Naive thymus-derived CD4-positive, alpha-beta T cell (primary cell): Measurements from ENCODE around the gene TRAPPC3. TPM values are rescaled to one million over a fixed set of nuclear protein-coding genes. Genes with fewer than 3 reads are reported as not detected.

ENCODE experiments used
- ATAC-seq: fragments of 150-1000 bp; cut with Tn5 transposase; 2 replicates; pipeline ENCODE4 v1.10.0; 2021; ENCODE audit warnings: mild to moderate bottlenecking, moderate library complexity
- CTCF ChIA-PET: fragments of 350-600 bp; sonication (Branson Sonifier 250); formaldehyde crosslinking; loops from one replicate; lab custom pipeline; 2021; ENCODE audit warnings: antibody characterized with exemption; lab: Charles Lee
- POLR2A ChIA-PET: fragments of 350-600 bp; sonication (Branson Sonifier 250); formaldehyde crosslinking; loops from one replicate; lab custom pipeline; 2021; ENCODE audit warnings: antibody characterized with exemption, inconsistent platforms; lab: Charles Lee
- DNase-seq, 9 donors: peaks; one replicate each; pipeline versions ENCODE4 v3.0.0 to v3.0.0-alpha.2; 2020 to 2022; ENCODE audit warnings: mixed read lengths in 1 of 9
- H3K27ac ChIP-seq: one replicate; pipeline ENCODE4 v1.7.0; 2013; ENCODE audit warnings: mild to moderate bottlenecking, low read depth, low read length, moderate library complexity
- H3K27me3 ChIP-seq, 2 donors: one replicate each; pipeline ENCODE4 v1.7.0; 2013; ENCODE audit warnings: low read length in 2 of 2, mild to moderate bottlenecking in 2 of 2, moderate library complexity in 2 of 2; ENCODE audit not compliant: control insufficient read depth in 2 of 2, insufficient read depth in 2 of 2
- H3K36me3 ChIP-seq, 3 experiments: 1 replicate in 2 of 3; 2 replicates in 1 of 3; pipeline ENCODE4 v1.7.0; 2013; ENCODE audit warnings: low read length in 3 of 3, mild to moderate bottlenecking in 3 of 3, moderate library complexity in 1 of 3; ENCODE audit not compliant: insufficient read depth in 3 of 3, control insufficient read depth in 2 of 3
- H3K4me1 ChIP-seq, 2 donors: one replicate each; pipeline ENCODE4 v1.7.0; 2013; ENCODE audit warnings: low read length in 2 of 2, mild to moderate bottlenecking in 2 of 2, moderate library complexity in 1 of 2; ENCODE audit not compliant: control insufficient read depth in 2 of 2, insufficient read depth in 2 of 2
- H3K4me3 ChIP-seq: 2 replicates; pipeline ENCODE4 v1.7.0; 2013; ENCODE audit warnings: mild to moderate bottlenecking, low read length
- H3K9me3 ChIP-seq, 3 experiments: 1 replicate in 2 of 3; 2 replicates in 1 of 3; pipeline ENCODE4 v1.7.0; 2013; ENCODE audit warnings: low read length in 3 of 3; ENCODE audit not compliant: control insufficient read depth in 2 of 3
- H3K27ac Mint-ChIP-seq, 9 donors: one replicate each; pipeline ENCODE4 v1.8.0; 2020 to 2022; ENCODE audit warnings: mixed read lengths in 9 of 9, mild to moderate bottlenecking in 8 of 9, moderate library complexity in 5 of 9, inconsistent platforms in 2 of 9
- H3K27me3 Mint-ChIP-seq, 5 donors: one replicate each; pipeline ENCODE4 v1.8.0; 2021 to 2022; ENCODE audit warnings: mixed read lengths in 5 of 5, mild to moderate bottlenecking in 1 of 5
- H3K36me3 Mint-ChIP-seq, 5 donors: one replicate each; pipeline ENCODE4 v1.8.0; 2020 to 2022; ENCODE audit warnings: mixed read lengths in 5 of 5, mild to moderate bottlenecking in 3 of 5, inconsistent platforms in 1 of 5
- H3K4me1 Mint-ChIP-seq, 7 donors: one replicate each; pipeline ENCODE4 v1.8.0; 2020 to 2022; ENCODE audit warnings: mixed read lengths in 7 of 7, mild to moderate bottlenecking in 3 of 7, inconsistent platforms in 1 of 7
- H3K4me3 Mint-ChIP-seq, 10 donors: one replicate each; pipeline ENCODE4 v1.8.0; 2020 to 2022; ENCODE audit warnings: mild to moderate bottlenecking in 10 of 10, mixed read lengths in 10 of 10, moderate library complexity in 6 of 10, inconsistent platforms in 2 of 10
- H3K9me3 Mint-ChIP-seq, 11 donors: one replicate each; pipeline ENCODE4 v1.8.0; 2020 to 2022; ENCODE audit warnings: mixed read lengths in 11 of 11, mild to moderate bottlenecking in 4 of 11, inconsistent platforms in 1 of 11, moderate library complexity in 1 of 11
- intact Hi-C, 2 donors: fragments of 100-400 bp; cut with micrococcal nuclease; formaldehyde crosslinking; loops; one replicate each; pipeline ENCODE4 v1.15.1; 2023
- polyA plus RNA-seq, 2 donors: library from polyadenylated mRNA; unstranded; fragments of 300-500 nt; fragmentation: Illumina TruSeq; gene quantifications; one replicate each; pipeline ENCODE4 v1.2.3, GENCODE V29; 2021
- total RNA-seq, 6 experiments: library from RNA in 5 of 6; stranded (reverse) in 5 of 6; gene quantifications; 1 replicate in 5 of 6; 2 replicates in 1 of 6; pipeline ENCODE4 v1.2.3 and lab custom pipeline; 2021 to 2026

Gene TRAPPC3
- total and polyA plus RNA-seq, 7 experiments from 2014 or later = 32.1 to 110 (median 49.0) TPM

GRCh38 chr1:36091698-36092097, 57.6 kb downstream of the TRAPPC3 start:
- POLR2A ChIA-PET = no interaction called here
- peak overlapping the region in 5 of 10 donors; percentile 17 to 81 (median 60) for H3K4me3 Mint-ChIP-seq
- no peak overlapping the region for H3K4me3 ChIP-seq
- H3K36me3 Mint-ChIP-seq = peaks cover 0 to 29% (median 0%) of the 10 kb centered on the region in 5 donors
- no peaks in the 10 kb centered on the region for H3K9me3 ChIP-seq
- no peak for ATAC-seq
- CTCF ChIA-PET = interaction anchor here (1.0 to 1.7 kb wide), 2 partner anchors 48 to 57 kb away, joined by 3 read pairs; partner anchors contain the start of gene TRAPPC3
- H3K36me3 ChIP-seq = peaks cover 0 to 64% (median 4%) of the 10 kb centered on the region in 3 experiments
- H3K27ac Mint-ChIP-seq = peak overlapping the region in 3 of 9 donors; percentile 22 to 77 (median 61)
- H3K4me1 Mint-ChIP-seq = peaks cover 12 to 30% (median 21%) of the 10 kb centered on the region in 7 donors
- no peak for DNase-seq
- H3K27me3 Mint-ChIP-seq = peaks cover 0 to 6% (median 0%) of the 10 kb centered on the region in 5 donors
- peaks cover 0 to 2% (median 0%) of the 10 kb centered on the region in 11 donors for H3K9me3 Mint-ChIP-seq
- peaks cover 11 to 16% of the 10 kb centered on the region in 2 donors for H3K4me1 ChIP-seq
- H3K27ac ChIP-seq = no peak overlapping the region
- no peaks in the 10 kb centered on the region for H3K27me3 ChIP-seq
- intact Hi-C loops = no loop called here

DNA sequence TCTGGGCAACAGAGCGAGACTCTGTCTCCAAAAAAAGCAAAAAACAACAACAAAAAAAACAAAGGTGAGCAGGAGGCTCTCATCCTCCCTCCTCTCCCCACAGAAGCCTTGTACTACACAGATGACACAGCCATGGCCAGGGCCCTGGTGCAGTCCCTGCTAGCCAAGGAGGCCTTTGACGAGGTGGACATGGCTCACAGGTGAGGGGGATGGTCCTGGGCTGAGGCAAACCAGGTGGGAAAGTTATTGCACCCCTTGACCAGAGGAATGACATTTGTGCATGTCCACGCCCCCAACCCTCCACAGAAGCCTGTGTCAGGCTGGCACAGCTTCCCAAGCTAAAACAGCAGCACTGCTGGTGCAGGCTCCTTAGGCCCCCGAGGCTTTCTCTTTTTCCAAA, 58.1 kb downstream of the TRAPPC3 start:
- Histone ChIP-seq H3K4me1 (peaks cover 11 to 16% of the 10 kb centered on the region in 2 donors), H3K9me3 (no peaks in the 10 kb centered on the region), H3K36me3 (peaks cover 0 to 58% (median 4%) of the 10 kb centered on the region in 3 experiments), H3K27me3 (no peaks in the 10 kb centered on the region), H3K27ac (no peak overlapping the region), H3K4me3 (no peak overlapping the region)
- peaks cover 0 to 24% (median 0%) of the 10 kb centered on the region in 5 donors for H3K36me3 Mint-ChIP-seq
- CTCF ChIA-PET = interaction anchor here (0.6 to 1.2 kb wide), 4 partner anchors 43 to 97 kb away, joined by 3 to 4 read pairs (median 3); partner anchors contain the start of gene TRAPPC3
- intact Hi-C loops = no loop called here
- ATAC-seq (no peak), DNase-seq (no peak)
- peaks cover 12 to 30% (median 21%) of the 10 kb centered on the region in 7 donors for H3K4me1 Mint-ChIP-seq
- POLR2A ChIA-PET = interaction anchor here (0.6 kb wide), 1 partner anchor 152 kb away, joined by 3 read pairs; no protein-coding TSS in a partner anchor
- peak overlapping the region in 1 of 9 donors; percentile 77 for H3K27ac Mint-ChIP-seq
- peak overlapping the region in 2 of 10 donors; percentile 64 to 81 for H3K4me3 Mint-ChIP-seq
- peaks cover 0 to 2% (median 0%) of the 10 kb centered on the region in 11 donors for H3K9me3 Mint-ChIP-seq
- H3K27me3 Mint-ChIP-seq = peaks cover 0 to 11% (median 4%) of the 10 kb centered on the region in 5 donors

DNA sequence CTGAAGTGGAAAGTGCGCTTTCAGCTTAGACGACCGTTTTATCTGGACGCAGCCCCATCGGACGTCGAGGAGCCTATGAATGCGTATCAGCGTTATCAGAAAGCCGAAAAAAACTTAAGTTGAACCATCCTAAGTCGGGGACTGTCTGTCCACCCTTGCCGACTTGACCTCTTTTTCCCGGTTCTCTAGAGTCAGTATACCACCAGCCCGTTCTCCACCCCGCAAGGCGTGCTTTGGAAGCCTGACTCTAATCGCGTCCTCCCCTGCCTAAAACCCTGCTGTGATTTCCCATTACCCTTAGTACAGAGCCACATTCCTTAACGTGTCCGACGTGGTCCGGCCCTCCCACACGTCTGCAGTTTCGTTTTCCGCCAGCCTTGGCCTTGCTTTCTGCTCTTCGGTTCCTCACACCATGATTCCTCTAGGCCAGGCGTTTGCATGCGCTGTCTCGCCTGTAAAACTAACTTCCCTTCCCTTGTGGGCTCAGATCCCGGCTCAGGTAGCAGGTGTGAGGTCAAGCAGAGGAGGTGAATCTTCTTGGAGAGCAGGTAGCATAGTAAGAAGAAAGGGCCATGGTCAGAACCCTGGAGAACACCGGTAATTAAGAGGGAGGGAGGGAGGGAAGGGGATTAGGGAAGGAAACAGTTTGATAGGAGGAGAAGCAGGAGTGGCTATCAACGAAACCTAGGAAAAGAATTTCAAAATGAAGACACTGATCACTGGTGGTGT, 59.7 kb downstream of the TRAPPC3 start:
- Histone ChIP-seq H3K27me3 (peaks cover 0 to 3% of the 10 kb centered on the region in 2 donors), H3K9me3 (no peaks in the 10 kb centered on the region), H3K4me1 (peaks cover 11 to 16% of the 10 kb centered on the region in 2 donors), H3K27ac (peak overlapping the region; percentile 98), H3K36me3 (peaks cover 0 to 42% (median 4%) of the 10 kb centered on the region in 3 experiments), H3K4me3 (peak overlapping the region; percentile 47)
- POLR2A ChIA-PET = interaction anchor here (0.7 to 1.2 kb wide), 6 partner anchors 17 to 136 kb away, joined by 3 to 6 read pairs (median 4); partner anchors contain the start of genes THRAP3 and TRAPPC3
- intact Hi-C loops = loop anchor here (1.0 to 5.0 kb wide), 5 partner anchors 206 to 1603 kb away; partner anchors contain the start of genes AGO1 (in 1 of the 2), CDCA8 (in 1 of the 2), KIAA0319L (in 1 of the 2) and LSM10 (in 1 of the 2)
- Mint-ChIP-seq H3K9me3 (peaks cover 0 to 2% (median 0%) of the 10 kb centered on the region in 11 donors), H3K4me3 (peak overlapping the region; percentile 83 to 96 (median 93)), H3K36me3 (peaks cover 0 to 20% (median 0%) of the 10 kb centered on the region in 5 donors), H3K4me1 (peaks cover 12 to 30% (median 21%) of the 10 kb centered on the region in 7 donors), H3K27me3 (peaks cover 8 to 18% (median 10%) of the 10 kb centered on the region in 5 donors), H3K27ac (peak overlapping the region; percentile 86 to 97 (median 90))
- ATAC-seq = no peak
- DNase-seq = peak in 2 of 9 donors; percentile 18 to 28
- CTCF ChIA-PET = interaction anchor here (0.6 kb wide), 1 partner anchor 177 kb away, joined by 3 read pairs; no protein-coding TSS in a partner anchor

- intact Hi-C loops = loop anchor here (1.0 to 5.0 kb wide), 10 partner anchors 21 to 1604 kb away; partner anchors contain the start of genes AGO1 (in 2 of the 2), AGO3 (in 2 of the 2), THRAP3 (in 2 of the 2) and TRAPPC3 (in 2 of the 2)
- Mint-ChIP-seq H3K4me1 (peaks cover 12 to 30% (median 23%) of the 10 kb centered on the region in 7 donors), H3K27ac (peak within 1 kb of the TSS; percentile 86 to 97 (median 90)), H3K27me3 (peaks cover 10 to 18% (median 10%) of the 10 kb centered on the region in 5 donors), H3K4me3 (peak within 1 kb of the TSS; percentile 83 to 96 (median 93)), H3K9me3 (peaks cover 0 to 2% (median 0%) of the 10 kb centered on the region in 11 donors), H3K36me3 (peaks cover 0 to 17% (median 0%) of the 10 kb centered on the region in 5 donors)
- peaks cover 0 to 34% (median 4%) of the 10 kb centered on the region in 3 experiments for H3K36me3 ChIP-seq
- peaks cover 11 to 16% of the 10 kb centered on the region in 2 donors for H3K4me1 ChIP-seq
- H3K27me3 ChIP-seq = peaks cover 0 to 5% of the 10 kb centered on the region in 2 donors
- ChIA-PET POLR2A (interaction anchor here (0.7 to 1.2 kb wide), 6 partner anchors 16 to 136 kb away, joined by 3 to 6 read pairs (median 4); partner anchors contain the start of genes THRAP3 and TRAPPC3), CTCF (interaction anchor here (0.5 to 0.6 kb wide), 2 partner anchors 100 to 177 kb away, joined by 3 to 5 read pairs; no protein-coding TSS in a partner anchor)
- H3K4me3 ChIP-seq = peak within 1 kb of the TSS; percentile 47
- H3K9me3 ChIP-seq = no peaks in the 10 kb centered on the region
- DNase-seq (peak; percentile 81 to 95 (median 88)), ATAC-seq (peak; percentile 98)
- peak within 1 kb of the TSS; percentile 98 for H3K27ac ChIP-seq
Measured at GRCh38 chr1:36088577-36089392, 60.5 kb downstream of the TRAPPC3 start, which contains the start of gene ADPRS. Gene ADPRS, plus strand, starts transcription at chr1:36088892. Its CDS starts 13 bp downstream, at chr1:36088905.

- H3K4me3 Mint-ChIP-seq = peak overlapping the region in 9 of 10 donors; percentile 25 to 96 (median 89)
- CTCF ChIA-PET = no interaction called here
- POLR2A ChIA-PET = no interaction called here
- DNase-seq = no peak
- H3K27me3 Mint-ChIP-seq = peaks cover 10 to 23% (median 15%) of the 10 kb centered on the region in 5 donors
- Histone ChIP-seq H3K27me3 (peaks cover 0 to 5% of the 10 kb centered on the region in 2 donors), H3K27ac (peak overlapping the region; percentile 98), H3K9me3 (no peaks in the 10 kb centered on the region), H3K36me3 (peaks cover 0 to 29% (median 4%) of the 10 kb centered on the region in 3 experiments), H3K4me3 (peak overlapping the region; percentile 47), H3K4me1 (peaks cover 11 to 16% of the 10 kb centered on the region in 2 donors)
- H3K27ac Mint-ChIP-seq = peak overlapping the region in 8 of 9 donors; percentile 17 to 90 (median 83)
- peaks cover 0 to 2% (median 0%) of the 10 kb centered on the region in 11 donors for H3K9me3 Mint-ChIP-seq
- H3K36me3 Mint-ChIP-seq = peaks cover 0 to 13% (median 0%) of the 10 kb centered on the region in 5 donors
- intact Hi-C loops = loop anchor here (1.0 to 5.0 kb wide), 10 partner anchors 21 to 1604 kb away; partner anchors contain the start of genes AGO3 (in 2 of the 2), THRAP3 (in 2 of the 2), TRAPPC3 (in 2 of the 2) and AGO1 (in 1 of the 2)
- peak; percentile 8 for ATAC-seq
- peaks cover 12 to 30% (median 21%) of the 10 kb centered on the region in 7 donors for H3K4me1 Mint-ChIP-seq
Measured at GRCh38 chr1:36088265-36088576, 61.1 kb downstream of the TRAPPC3 start.
